ENCODE measurements around the gene PRKAG1.

- no peak for TF ChIP-seq RELA (CRISPR knock-in tag; IDR thresholded peaks at IDR 0.05; ENCODE audit: borderline replicate concordance)
- TF ChIP-seq ZNF317 (CRISPR knock-in tag; IDR thresholded peaks at IDR 0.05; ENCODE audit: borderline replicate concordance, low read depth): no peak
Measured at GRCh38 chr12:48993787-48994186, 24.8 kb downstream of the PRKAG1 start.
